Measurements from ENCODE around the gene SLC35E3. TPM values are rescaled to one million over a fixed set of nuclear protein-coding genes. Genes with fewer than 3 reads are reported as not detected.
A peak's percentile ranks its signal among the peaks of the same experiment; 100 is the strongest.
"Not testable (repeated sequence)": the region's sequence is repeated elsewhere in the genome, so short reads cannot be mapped to it uniquely, and the experiment has no call there.

Gene SLC35E3
- polyA plus RNA-seq, 1 of the 3 experiments (the other 2 are of a cell fraction) = 5.7 TPM

- not testable (repeated sequence) for H3K9me3 ChIP-seq; H3K27me3 ChIP-seq (ENCODE audit: insufficient read depth); DNase-seq; H3K9me2 ChIP-seq; H3K4me1 ChIP-seq (ENCODE audit: control insufficient read depth in 1 of 2, insufficient read depth in 2 of 2, low read depth in 1 of 2, low read length in 1 of 2)
- H3K4me2 ChIP-seq = peak overlapping the region; percentile 94
- H3K9ac ChIP-seq = peak overlapping the region; percentile 99
- POLR2A ChIA-PET = interaction anchor here (0.9 to 2.8 kb wide), 3 partner anchors 14 to 61 kb away, joined by 3 to 21 read pairs (median 4); partner anchors contain the start of gene SLC35E3
- H3K4me3 ChIP-seq (ENCODE audit: low read depth in 2 of 2, low read length in 1 of 2) = peak overlapping the region; percentile 82 to 99
- peak overlapping the region; percentile 98 for H2AFZ ChIP-seq (ENCODE audit: low read depth)
- TF ChIP-seq TAF1 (IDR thresholded peaks at IDR 0.05; ENCODE audit: borderline replicate concordance, low read depth, low read length) = 0 out of 2 replicates have a peak, but pooled peaks have one; percentile 10
- H3F3A ChIP-seq (replicated peaks; ENCODE audit: insufficient read depth) = peaks cover 33% of the 10 kb centered on the region
- peaks cover 13 to 30% of the 10 kb centered on the region in 2 experiments for H3K36me3 ChIP-seq (replicated peaks in 1 of 2; ENCODE audit: control insufficient read depth in 1 of 2, insufficient read depth in 2 of 2, low read length in 1 of 2)
- peaks cover 27% of the 10 kb centered on the region for H4K20me1 ChIP-seq (ENCODE audit: insufficient read depth)
- CTCF ChIA-PET = interaction anchor here (0.7 to 3.2 kb wide), 6 partner anchors 11 to 499 kb away, joined by 3 to 17 read pairs (median 4); no protein-coding TSS in a partner anchor
- 20% methylated on average over 8 of the region's 10 CpGs for WGBS (ENCODE audit: low lambda C conversion rate)
- peak overlapping the region; percentile 96 to 98 for H3K27ac ChIP-seq (ENCODE audit: low read depth in 2 of 2, low read length in 1 of 2)
- H3K79me2 ChIP-seq (ENCODE audit: insufficient read depth) = peaks cover 42% of the 10 kb centered on the region
Observed at GRCh38 chr12:68807274-68807575, 61.2 kb downstream of the SLC35E3 start.

GRCh38 chr12:68807576-68808387, 61.8 kb downstream of the SLC35E3 start, which contains the start of gene MDM2:
Gene MDM2, plus strand, starts transcription at chr12:68808177. Its CDS starts 301 bp downstream, at chr12:68808478.
- H4K20me1 ChIP-seq (ENCODE audit: insufficient read depth) = peaks cover 33% of the 10 kb centered on the region
- CTCF ChIA-PET = interaction anchor here (0.7 to 3.2 kb wide), 7 partner anchors 10 to 499 kb away, joined by 3 to 17 read pairs (median 4); no protein-coding TSS in a partner anchor
- peak within 1 kb of the TSS; percentile 98 for H2AFZ ChIP-seq (ENCODE audit: low read depth)
- POLR2A ChIA-PET = interaction anchor here (0.8 to 2.8 kb wide), 4 partner anchors 12 to 62 kb away, joined by 3 to 21 read pairs (median 4); partner anchors contain the start of gene SLC35E3
- peaks cover 36% of the 10 kb centered on the region for H3F3A ChIP-seq (replicated peaks; ENCODE audit: insufficient read depth)
- peaks cover 18 to 35% of the 10 kb centered on the region in 2 experiments for H3K36me3 ChIP-seq (replicated peaks in 1 of 2; ENCODE audit: control insufficient read depth in 1 of 2, insufficient read depth in 2 of 2, low read length in 1 of 2)
- H3K9ac ChIP-seq = peak within 1 kb of the TSS; percentile 99
- H3K27ac ChIP-seq (ENCODE audit: low read depth in 2 of 2, low read length in 1 of 2) = peak within 1 kb of the TSS; percentile 96 to 98
- H3K9me2 ChIP-seq = no peaks in the 10 kb centered on the region
- 2% methylated on average over 23 of the region's 72 CpGs for WGBS (ENCODE audit: low lambda C conversion rate)
- H3K79me2 ChIP-seq (ENCODE audit: insufficient read depth) = peaks cover 48% of the 10 kb centered on the region
- peaks cover 0 to 2% of the 10 kb centered on the region in 2 experiments; a peak in 3 of 4 replicates for H3K4me1 ChIP-seq (ENCODE audit: control insufficient read depth in 1 of 2, insufficient read depth in 2 of 2, low read depth in 1 of 2, low read length in 1 of 2)
- TF ChIP-seq PBX3 (IDR thresholded peaks at IDR 0.05) (0 out of 2 replicates have a peak, but pooled peaks have one; percentile 25), GABPA (IDR thresholded peaks at IDR 0.05; ENCODE audit: low read depth) (peak; percentile 58), CHD2 (IDR thresholded peaks at IDR 0.05; ENCODE audit: low read length, partially characterized antibody) (peak; percentile 50), TEAD4 (IDR thresholded peaks at IDR 0.05; ENCODE audit: borderline replicate concordance, insufficient read depth) (0 out of 2 replicates have a peak, but pooled peaks have one; percentile 33), TAF1 (IDR thresholded peaks at IDR 0.05; ENCODE audit: borderline replicate concordance, low read depth, low read length) (peak; percentile 86), CTCF (IDR thresholded peaks at IDR 0.05) (peak; percentile 68), MXI1 (IDR thresholded peaks at IDR 0.05; ENCODE audit: low read depth, low read length) (no peak), RCOR1 (IDR thresholded peaks at IDR 0.05; ENCODE audit: low read length) (0 out of 2 replicates have a peak, but pooled peaks have one; percentile 14), MAX (IDR thresholded peaks at IDR 0.05; ENCODE audit: low read depth) (peak; percentile 36), IRF3 (IDR thresholded peaks at IDR 0.05; ENCODE audit: low read depth, low read length) (no peak), NRF1 (IDR thresholded peaks at IDR 0.05; ENCODE audit: low read depth, low read length) (peak; percentile 56), FOSL2 (IDR thresholded peaks at IDR 0.05; ENCODE audit: borderline replicate concordance, low read depth) (no peak), SIN3A (IDR thresholded peaks at IDR 0.05; ENCODE audit: borderline replicate concordance, low read depth, low read length) (peak; percentile 69; the same call in 1 of the 2 replicates), YY1 (IDR thresholded peaks at IDR 0.05; ENCODE audit: low read depth) (peak; percentile 48; the same call in 1 of the 2 replicates), POLR2AphosphoS5 (IDR thresholded peaks at IDR 0.05; ENCODE audit: low read depth, low read length) (peak; percentile 88), NFIC (IDR thresholded peaks at IDR 0.05; ENCODE audit: borderline replicate concordance) (peak; percentile 94), GATA2 (CRISPR knock-in tag; IDR thresholded peaks at IDR 0.05) (0 out of 2 replicates have a peak, but pooled peaks have one; percentile 9), ELF1 (IDR thresholded peaks at IDR 0.05) (peak; percentile 43; the same call in 1 of the 2 replicates), EZH2phosphoT487 (IDR thresholded peaks at IDR 0.05; ENCODE audit: borderline replicate concordance, low read depth) (no peak)
- peak within 1 kb of the TSS; percentile 94 for H3K4me2 ChIP-seq
- peak; percentile 99 for DNase-seq
- H3K27me3 ChIP-seq (ENCODE audit: insufficient read depth) = no peaks in the 10 kb centered on the region
- H3K9me3 ChIP-seq = no peaks in the 10 kb centered on the region; the same call in 1 of the 2 replicates
- peak within 1 kb of the TSS; percentile 82 to 99 for H3K4me3 ChIP-seq (ENCODE audit: low read depth in 2 of 2, low read length in 1 of 2)
